ENCODE measurements around the gene DIP2A. TPM values are rescaled to one million over a fixed set of nuclear protein-coding genes. Genes with fewer than 3 reads are reported as not detected.

Gene DIP2A
- polyA plus RNA-seq, 1 donor = 53.3 TPM

DNA sequence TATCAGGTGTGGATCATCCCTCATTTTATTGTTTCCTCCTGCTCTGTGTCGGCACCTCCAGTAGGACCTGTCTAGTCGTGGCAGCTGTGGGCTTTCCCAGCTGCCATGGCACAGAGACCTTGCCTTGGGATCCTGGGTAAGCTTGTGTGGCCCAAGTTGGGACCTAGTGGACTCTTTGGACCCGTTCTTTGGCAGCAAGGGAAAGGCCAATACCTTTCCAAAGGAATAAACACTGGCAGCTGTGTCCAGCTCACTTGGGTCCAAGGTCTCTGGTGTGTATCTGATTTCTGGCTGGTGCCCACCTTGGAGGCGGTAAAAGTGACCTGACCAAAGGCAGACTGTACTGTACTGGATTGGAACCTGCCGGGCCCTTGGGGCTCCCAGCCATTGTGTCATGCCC is 21.8 kb downstream of the DIP2A start:
- no peaks in the 10 kb centered on the region for H3K9me3 ChIP-seq (ENCODE audit: control insufficient read depth, low read depth, low read length)
- peaks cover 6% of the 10 kb centered on the region for H3K36me3 ChIP-seq (ENCODE audit: control insufficient read depth, insufficient read depth, low read length)
- H3K27me3 ChIP-seq (ENCODE audit: control insufficient read depth, insufficient read depth, low read length) = no peaks in the 10 kb centered on the region
- DNase-seq = no peak
- no peak overlapping the region for H3K4me3 ChIP-seq (ENCODE audit: low read length)
- no CpG with 5 or more reads among the region's 5 CpGs for WGBS (ENCODE audit: insufficient coverage, low lambda C conversion rate)
- no peaks in the 10 kb centered on the region for H3K4me1 ChIP-seq (ENCODE audit: control insufficient read depth, insufficient read depth, low read length)
- H3K27ac ChIP-seq (ENCODE audit: low read length) = no peak overlapping the region

DNA sequence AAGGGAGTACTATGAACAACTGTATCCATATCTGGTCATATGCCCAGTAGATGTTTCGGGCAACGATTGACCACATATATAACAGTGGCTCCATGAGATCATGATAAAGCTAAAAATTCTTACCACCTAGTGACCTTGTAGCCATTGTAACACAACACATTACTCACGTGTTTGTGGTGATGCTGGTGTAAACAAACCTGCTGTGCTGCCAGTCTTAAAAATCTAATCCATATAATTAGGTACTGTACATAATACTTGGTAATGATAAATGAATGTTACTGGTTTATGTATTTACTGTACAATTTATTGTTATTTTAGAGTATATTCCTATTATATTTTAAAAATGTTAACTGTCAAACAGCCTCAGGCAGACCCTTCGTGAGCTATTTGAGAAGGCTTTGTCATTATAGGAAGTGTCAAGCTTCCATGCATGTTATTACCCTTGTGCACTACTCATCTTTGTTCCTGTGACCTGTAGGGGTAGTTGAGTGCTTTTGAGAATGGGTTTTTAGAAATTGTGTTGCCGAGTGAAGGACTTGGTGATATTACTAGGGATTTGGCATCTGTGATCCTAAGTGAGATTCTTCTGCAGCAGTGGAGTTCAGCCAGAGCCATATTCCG is 23.6 kb downstream of the DIP2A start:
- no CpG with 5 or more reads among the region's 6 CpGs for WGBS (ENCODE audit: insufficient coverage, low lambda C conversion rate)
- Histone ChIP-seq H3K27ac (ENCODE audit: low read length) (no peak overlapping the region), H3K36me3 (ENCODE audit: control insufficient read depth, insufficient read depth, low read length) (peaks cover 12% of the 10 kb centered on the region), H3K4me3 (ENCODE audit: low read length) (no peak overlapping the region), H3K9me3 (ENCODE audit: control insufficient read depth, low read depth, low read length) (no peaks in the 10 kb centered on the region), H3K27me3 (ENCODE audit: control insufficient read depth, insufficient read depth, low read length) (no peaks in the 10 kb centered on the region), H3K4me1 (ENCODE audit: control insufficient read depth, insufficient read depth, low read length) (no peaks in the 10 kb centered on the region)
- no peak for DNase-seq

DNA sequence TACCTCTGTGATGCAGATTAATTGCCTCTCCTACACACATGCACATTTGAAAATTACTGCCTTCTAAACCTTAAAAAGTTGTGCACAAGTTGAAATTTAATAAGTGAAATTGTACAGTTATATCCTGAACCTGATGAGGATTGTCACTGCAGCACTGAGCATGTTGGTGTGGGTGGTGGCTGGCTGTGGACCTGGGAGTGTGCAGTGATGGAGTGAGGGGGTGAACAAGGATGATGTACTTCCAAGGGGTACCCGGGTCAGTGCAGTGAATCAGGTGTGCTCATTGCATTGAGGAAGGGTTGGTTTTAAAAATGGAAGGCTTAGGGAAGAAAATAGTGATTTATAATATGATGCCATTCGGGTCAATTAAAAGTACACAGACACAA is 24.1 kb downstream of the DIP2A start:
- Histone ChIP-seq H3K4me3 (ENCODE audit: low read length) (no peak overlapping the region), H3K27me3 (ENCODE audit: control insufficient read depth, insufficient read depth, low read length) (no peaks in the 10 kb centered on the region), H3K4me1 (ENCODE audit: control insufficient read depth, insufficient read depth, low read length) (no peaks in the 10 kb centered on the region), H3K9me3 (ENCODE audit: control insufficient read depth, low read depth, low read length) (no peaks in the 10 kb centered on the region), H3K36me3 (ENCODE audit: control insufficient read depth, insufficient read depth, low read length) (peaks cover 12% of the 10 kb centered on the region), H3K27ac (ENCODE audit: low read length) (no peak overlapping the region)
- no peak for DNase-seq
- WGBS (ENCODE audit: insufficient coverage, low lambda C conversion rate) = 80% methylated on average over 1 of the region's 2 CpGs

DNA sequence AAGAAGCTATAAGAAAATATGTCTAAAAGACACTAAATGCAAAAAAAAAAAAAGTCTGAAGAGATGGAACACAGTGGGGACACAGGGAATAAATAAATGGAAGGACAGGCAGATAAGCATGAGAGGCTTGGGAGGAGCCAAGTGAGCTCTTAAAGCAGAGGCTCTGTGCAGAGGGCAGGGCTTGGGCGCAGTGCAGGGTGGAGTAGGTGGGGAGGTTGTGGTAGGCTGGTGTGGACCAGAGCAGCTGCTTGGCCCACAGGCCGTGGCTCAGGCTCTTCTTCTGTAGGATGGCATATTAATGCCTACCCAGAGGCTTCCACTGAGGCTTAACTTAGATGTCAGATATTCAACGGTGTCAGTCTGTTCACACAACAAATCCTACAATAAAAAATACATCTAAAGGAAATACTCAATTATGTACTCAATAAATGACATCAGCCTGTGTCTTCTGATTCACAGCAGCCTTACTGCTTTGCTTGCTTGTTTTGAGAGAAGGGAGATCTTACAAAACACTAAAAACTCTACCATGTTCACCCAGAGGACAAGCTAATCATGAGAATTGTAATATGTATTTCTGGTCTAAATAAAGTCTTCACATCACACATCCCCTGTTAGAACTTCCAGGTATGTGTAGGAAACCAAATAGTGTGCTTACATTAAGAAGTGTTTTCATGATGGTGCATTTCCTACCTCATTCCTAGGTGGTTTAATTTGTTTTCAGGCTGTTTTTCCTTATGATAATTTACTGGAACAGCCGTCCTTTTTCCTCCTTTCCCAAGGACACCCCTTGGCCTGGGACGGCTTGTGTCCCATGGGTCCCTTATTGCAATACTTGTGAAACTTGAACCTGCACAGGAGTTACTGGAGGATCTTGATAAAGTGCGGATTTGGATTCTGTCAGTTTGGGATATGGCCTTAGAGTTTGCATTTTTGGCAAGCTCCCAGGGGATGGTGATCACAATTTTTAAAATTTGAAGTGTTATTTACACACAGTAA is 24.9 kb downstream of the DIP2A start:
- Histone ChIP-seq H3K27ac (ENCODE audit: low read length) (no peak overlapping the region), H3K27me3 (ENCODE audit: control insufficient read depth, insufficient read depth, low read length) (no peaks in the 10 kb centered on the region), H3K4me3 (ENCODE audit: low read length) (no peak overlapping the region), H3K9me3 (ENCODE audit: control insufficient read depth, low read depth, low read length) (no peaks in the 10 kb centered on the region), H3K4me1 (ENCODE audit: control insufficient read depth, insufficient read depth, low read length) (no peaks in the 10 kb centered on the region), H3K36me3 (ENCODE audit: control insufficient read depth, insufficient read depth, low read length) (peaks cover 12% of the 10 kb centered on the region)
- WGBS (ENCODE audit: insufficient coverage, low lambda C conversion rate) = 100% methylated on average over 1 of the region's 6 CpGs
- DNase-seq = no peak

DNA sequence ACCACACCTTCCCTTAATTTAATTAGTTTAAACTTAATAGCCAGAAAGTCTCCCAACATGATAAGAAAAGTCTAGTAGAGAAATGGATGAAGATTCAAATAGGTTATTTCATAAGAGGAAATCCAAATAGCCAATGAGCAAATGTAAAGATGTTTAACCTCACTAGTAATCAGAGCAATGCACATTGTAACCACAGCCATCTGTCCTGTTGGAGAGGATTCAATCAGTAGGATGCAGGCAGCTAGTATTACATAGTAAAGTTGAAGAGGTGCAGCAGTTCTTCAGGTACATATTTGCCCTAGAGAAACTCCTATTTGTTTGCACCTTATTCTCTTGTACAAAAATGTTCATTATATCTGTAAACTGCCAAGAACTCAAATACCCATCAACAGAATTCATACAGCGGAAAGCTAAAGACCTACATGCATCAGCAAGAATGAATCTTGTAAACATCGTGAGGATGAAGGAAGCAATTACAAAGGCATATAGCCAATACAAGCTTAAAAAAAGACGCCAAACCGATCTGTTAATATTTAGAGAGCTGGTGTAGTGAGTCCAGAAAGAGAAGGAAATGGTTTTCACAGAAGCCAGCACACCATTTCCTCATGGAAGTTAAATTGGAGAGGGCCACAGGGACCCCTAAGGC is 27.9 kb downstream of the DIP2A start:
- Histone ChIP-seq H3K4me3 (ENCODE audit: low read length) (no peak overlapping the region), H3K27me3 (ENCODE audit: control insufficient read depth, insufficient read depth, low read length) (no peaks in the 10 kb centered on the region), H3K27ac (ENCODE audit: low read length) (no peak overlapping the region), H3K4me1 (ENCODE audit: control insufficient read depth, insufficient read depth, low read length) (no peaks in the 10 kb centered on the region), H3K9me3 (ENCODE audit: control insufficient read depth, low read depth, low read length) (no peaks in the 10 kb centered on the region), H3K36me3 (ENCODE audit: control insufficient read depth, insufficient read depth, low read length) (peaks cover 19% of the 10 kb centered on the region)
- 80% methylated on average over 3 of the region's 4 CpGs for WGBS (ENCODE audit: insufficient coverage, low lambda C conversion rate)
- DNase-seq = no peak

DNA sequence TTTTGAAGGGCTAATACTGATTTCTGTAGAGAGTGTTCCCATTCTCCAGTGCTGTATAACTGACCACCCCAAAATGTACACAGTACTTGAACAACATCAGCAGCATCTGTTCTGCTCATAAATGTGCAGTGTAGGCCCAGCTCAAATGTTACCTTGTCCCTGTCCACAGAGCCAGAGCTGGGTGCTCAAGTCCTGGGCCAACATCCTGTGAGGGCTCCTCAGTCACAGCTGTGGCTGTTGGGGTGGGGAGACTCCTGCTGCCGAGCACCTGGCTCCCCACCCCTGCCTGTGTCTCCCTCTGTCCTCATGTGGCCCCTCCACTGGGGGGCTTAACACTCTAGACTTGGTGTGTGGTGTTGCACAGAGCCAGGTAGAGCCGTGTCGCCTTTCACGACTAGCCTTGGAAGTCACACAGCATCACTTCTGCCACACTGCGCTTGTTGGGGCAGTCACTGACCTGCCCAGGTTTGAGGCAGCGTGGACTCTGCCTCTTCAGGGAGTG is 30.5 kb downstream of the DIP2A start:
- DNase-seq = no peak
- Histone ChIP-seq H3K36me3 (ENCODE audit: control insufficient read depth, insufficient read depth, low read length) (peaks cover 31% of the 10 kb centered on the region), H3K27ac (ENCODE audit: low read length) (no peak overlapping the region), H3K4me1 (ENCODE audit: control insufficient read depth, insufficient read depth, low read length) (no peaks in the 10 kb centered on the region), H3K27me3 (ENCODE audit: control insufficient read depth, insufficient read depth, low read length) (no peaks in the 10 kb centered on the region), H3K9me3 (ENCODE audit: control insufficient read depth, low read depth, low read length) (no peaks in the 10 kb centered on the region), H3K4me3 (ENCODE audit: low read length) (no peak overlapping the region)
- no CpG with 5 or more reads among the region's 6 CpGs for WGBS (ENCODE audit: insufficient coverage, low lambda C conversion rate)

DNA sequence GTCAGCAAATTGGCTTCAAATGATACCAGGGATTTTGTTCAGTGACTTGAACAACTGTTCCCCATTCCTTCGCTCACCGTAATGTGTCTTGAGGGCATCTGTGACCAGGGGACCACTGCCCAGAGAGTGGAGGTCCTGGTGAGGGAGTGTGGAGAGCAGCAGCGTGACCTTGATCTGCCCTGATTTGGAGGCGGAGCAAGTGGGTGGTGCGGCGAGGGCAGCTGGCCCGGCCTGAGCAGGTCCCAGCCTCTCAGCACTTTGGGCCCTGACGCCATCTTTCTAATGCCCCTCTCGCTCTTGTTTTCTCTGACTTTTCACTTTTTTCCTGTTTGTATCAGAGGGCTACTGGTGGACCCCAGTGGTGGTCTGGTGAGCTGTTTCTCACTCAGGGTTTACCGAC is 31.1 kb downstream of the DIP2A start:
- no peak overlapping the region for H3K4me3 ChIP-seq (ENCODE audit: low read length)
- H3K36me3 ChIP-seq (ENCODE audit: control insufficient read depth, insufficient read depth, low read length) = peaks cover 34% of the 10 kb centered on the region
- no peak for DNase-seq
- WGBS (ENCODE audit: insufficient coverage, low lambda C conversion rate) = no CpG with 5 or more reads among the region's 10 CpGs
- no peaks in the 10 kb centered on the region for H3K27me3 ChIP-seq (ENCODE audit: control insufficient read depth, insufficient read depth, low read length)
- H3K4me1 ChIP-seq (ENCODE audit: control insufficient read depth, insufficient read depth, low read length) = no peaks in the 10 kb centered on the region
- no peak overlapping the region for H3K27ac ChIP-seq (ENCODE audit: low read length)
- H3K9me3 ChIP-seq (ENCODE audit: control insufficient read depth, low read depth, low read length) = no peaks in the 10 kb centered on the region

DNA sequence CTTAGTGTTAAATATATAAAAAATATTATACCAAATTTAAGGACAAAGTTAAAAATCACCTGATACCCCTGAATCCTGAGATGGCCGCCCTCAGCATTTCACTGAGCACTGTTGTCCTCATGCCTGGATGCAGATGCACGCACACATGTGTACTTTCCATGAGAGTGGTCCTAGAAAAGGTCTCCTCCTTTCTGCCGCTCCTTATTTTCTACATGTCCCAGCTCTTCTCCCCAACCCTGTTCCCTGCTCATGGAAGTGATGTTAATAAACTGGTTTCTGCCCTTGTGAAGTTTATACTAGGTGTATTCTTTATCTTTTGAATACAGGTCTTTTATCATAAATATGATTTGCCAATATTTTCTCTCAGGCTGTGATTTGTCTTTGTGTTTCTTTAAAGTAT is 32.9 kb downstream of the DIP2A start:
- no peaks in the 10 kb centered on the region for H3K9me3 ChIP-seq (ENCODE audit: control insufficient read depth, low read depth, low read length)
- H3K36me3 ChIP-seq (ENCODE audit: control insufficient read depth, insufficient read depth, low read length) = peaks cover 37% of the 10 kb centered on the region
- no peak for DNase-seq
- WGBS (ENCODE audit: insufficient coverage, low lambda C conversion rate) = no CpG with 5 or more reads among the region's 3 CpGs
- no peak overlapping the region for H3K4me3 ChIP-seq (ENCODE audit: low read length)
- no peak overlapping the region for H3K27ac ChIP-seq (ENCODE audit: low read length)
- H3K27me3 ChIP-seq (ENCODE audit: control insufficient read depth, insufficient read depth, low read length) = no peaks in the 10 kb centered on the region
- no peaks in the 10 kb centered on the region for H3K4me1 ChIP-seq (ENCODE audit: control insufficient read depth, insufficient read depth, low read length)

DNA sequence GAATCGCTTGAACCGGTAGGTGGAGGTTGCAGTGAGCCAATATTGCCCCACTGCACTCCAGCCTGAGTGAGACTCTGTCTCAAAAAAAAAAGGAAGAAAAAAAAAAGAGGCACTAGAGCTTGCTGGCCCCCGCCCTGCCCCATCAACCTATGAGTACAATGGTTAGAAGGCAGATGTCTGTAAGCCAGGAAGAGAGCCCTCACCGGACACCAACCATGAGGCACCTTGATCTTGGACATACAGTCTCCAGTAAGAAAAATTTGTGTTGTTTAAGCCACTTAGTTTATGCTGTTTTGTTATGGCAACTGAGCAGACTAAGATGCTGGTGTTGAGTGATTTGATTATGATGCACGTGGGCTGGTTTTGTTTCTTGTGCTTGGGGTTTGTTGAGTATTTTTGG is 34.2 kb downstream of the DIP2A start:
- H3K27me3 ChIP-seq (ENCODE audit: control insufficient read depth, insufficient read depth, low read length) = no peaks in the 10 kb centered on the region
- H3K27ac ChIP-seq (ENCODE audit: low read length) = no peak overlapping the region
- no peaks in the 10 kb centered on the region for H3K9me3 ChIP-seq (ENCODE audit: control insufficient read depth, low read depth, low read length)
- no peak for DNase-seq
- no peaks in the 10 kb centered on the region for H3K4me1 ChIP-seq (ENCODE audit: control insufficient read depth, insufficient read depth, low read length)
- WGBS (ENCODE audit: insufficient coverage, low lambda C conversion rate) = 100% methylated on average over 1 of the region's 5 CpGs
- no peak overlapping the region for H3K4me3 ChIP-seq (ENCODE audit: low read length)
- H3K36me3 ChIP-seq (ENCODE audit: control insufficient read depth, insufficient read depth, low read length) = peaks cover 39% of the 10 kb centered on the region

DNA sequence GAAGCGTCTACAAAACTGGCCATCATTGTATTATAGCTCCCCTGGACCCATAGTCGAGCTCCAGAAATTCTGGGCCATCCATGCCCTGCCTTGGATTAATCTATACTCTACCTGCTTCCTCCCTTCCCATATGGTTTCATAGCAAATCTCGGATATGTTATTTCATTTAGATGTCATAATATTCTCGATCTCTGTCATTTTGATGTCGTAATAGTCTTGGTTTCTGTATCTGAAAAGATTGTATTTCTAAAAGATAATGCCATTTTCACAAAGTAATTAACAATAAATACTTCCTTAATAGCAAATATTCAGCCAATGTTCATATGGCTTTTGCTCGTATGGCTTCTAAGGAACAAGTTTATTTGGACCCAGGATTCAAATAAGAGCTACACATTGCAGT is 35.1 kb downstream of the DIP2A start:
- Histone ChIP-seq H3K9me3 (ENCODE audit: control insufficient read depth, low read depth, low read length) (no peaks in the 10 kb centered on the region), H3K36me3 (ENCODE audit: control insufficient read depth, insufficient read depth, low read length) (peaks cover 49% of the 10 kb centered on the region), H3K4me3 (ENCODE audit: low read length) (no peak overlapping the region), H3K4me1 (ENCODE audit: control insufficient read depth, insufficient read depth, low read length) (no peaks in the 10 kb centered on the region), H3K27me3 (ENCODE audit: control insufficient read depth, insufficient read depth, low read length) (no peaks in the 10 kb centered on the region), H3K27ac (ENCODE audit: low read length) (no peak overlapping the region)
- whole genome bisulfite sequencing (ENCODE audit: insufficient coverage, low lambda C conversion rate) = 100% methylated on average over 2 of the region's 6 CpGs
- DNase-seq = no peak
